Measurements from ENCODE around the gene ZNF831.

Gene ZNF831

GRCh38 chr20:59154317-59155013 lies 9.2 kb upstream of the ZNF831 start:
- Histone ChIP-seq H3K27ac (ENCODE audit: low read length, poor library complexity, severe bottlenecking) (no peak overlapping the region), H4K8ac (ENCODE audit: low read length) (no peak overlapping the region), H3K4me3 (ENCODE audit: insufficient read depth in 1 of 2, low read depth in 1 of 2, low read length in 2 of 2) (no peak overlapping the region), H2AK5ac (ENCODE audit: low read length, severe bottlenecking) (no peak overlapping the region), H3K4me1 (ENCODE audit: control insufficient read depth, insufficient read depth, low read depth, low read length) (no peaks in the 10 kb centered on the region), H3K4me2 (ENCODE audit: low read length, poor library complexity, severe bottlenecking) (no peak overlapping the region), H3K27me3 (ENCODE audit: control insufficient read depth in 1 of 2, insufficient read depth in 1 of 2, low read length in 2 of 2) (peaks cover 0 to 22% of the 10 kb centered on the region in 2 experiments), H3K23ac (ENCODE audit: low read length in 2 of 2) (no peak overlapping the region), H3K14ac (ENCODE audit: low read length in 2 of 2) (no peak overlapping the region), H4K91ac (ENCODE audit: low read length) (no peak overlapping the region), H2BK120ac (ENCODE audit: low read depth, low read length) (no peak overlapping the region), H2AFZ (ENCODE audit: low read depth, low read length) (no peak overlapping the region), H2BK5ac (ENCODE audit: low read depth, low read length, poor library complexity, severe bottlenecking) (no peak overlapping the region), H3K4ac (ENCODE audit: low read depth in 1 of 2, low read length in 2 of 2) (no peak overlapping the region), H3K79me1 (replicated peaks; ENCODE audit: low read length, poor library complexity, severe bottlenecking) (no peaks in the 10 kb centered on the region), H2BK12ac (ENCODE audit: low read length in 2 of 2) (no peak overlapping the region), H2BK15ac (ENCODE audit: low read depth, poor library complexity, severe bottlenecking) (no peak overlapping the region), H3K9ac (ENCODE audit: low read length) (no peak overlapping the region), H3K18ac (ENCODE audit: low read depth in 1 of 2, low read length in 2 of 2) (no peak overlapping the region), H3K9me3 (ENCODE audit: control insufficient read depth, low read length) (no peaks in the 10 kb centered on the region), H3K36me3 (ENCODE audit: control insufficient read depth in 1 of 2, insufficient read depth in 2 of 2, low read depth in 1 of 2, low read length in 2 of 2) (no peaks in the 10 kb centered on the region)
- DNase-seq: no peak
- WGBS: 77% methylated on average over 17 of the region's 17 CpGs

- no peak for DNase-seq
- no peaks in the 10 kb centered on the region for H3K4me1 ChIP-seq (ENCODE audit: control insufficient read depth, insufficient read depth, low read depth, low read length)
- no peak overlapping the region for H2BK15ac ChIP-seq (ENCODE audit: low read depth, poor library complexity, severe bottlenecking)
- H2BK120ac ChIP-seq (ENCODE audit: low read depth, low read length): no peak overlapping the region
- no peak overlapping the region for H4K91ac ChIP-seq (ENCODE audit: low read length)
- H3K9ac ChIP-seq (ENCODE audit: low read length): no peak overlapping the region
- no peak overlapping the region for H2AK5ac ChIP-seq (ENCODE audit: low read length, severe bottlenecking)
- no peak overlapping the region for H3K18ac ChIP-seq (ENCODE audit: low read depth in 1 of 2, low read length in 2 of 2)
- H2BK12ac ChIP-seq (ENCODE audit: low read length in 2 of 2): no peak overlapping the region
- H3K27ac ChIP-seq (ENCODE audit: low read length, poor library complexity, severe bottlenecking): no peak overlapping the region
- H2BK5ac ChIP-seq (ENCODE audit: low read depth, low read length, poor library complexity, severe bottlenecking): no peak overlapping the region
- no peaks in the 10 kb centered on the region for H3K36me3 ChIP-seq (ENCODE audit: control insufficient read depth in 1 of 2, insufficient read depth in 2 of 2, low read depth in 1 of 2, low read length in 2 of 2)
- peaks cover 0 to 33% of the 10 kb centered on the region in 2 experiments for H3K27me3 ChIP-seq (ENCODE audit: control insufficient read depth in 1 of 2, insufficient read depth in 1 of 2, low read length in 2 of 2)
- no peaks in the 10 kb centered on the region for H3K79me1 ChIP-seq (replicated peaks; ENCODE audit: low read length, poor library complexity, severe bottlenecking)
- no peak overlapping the region for H3K4ac ChIP-seq (ENCODE audit: low read depth in 1 of 2, low read length in 2 of 2)
- H3K4me3 ChIP-seq (ENCODE audit: insufficient read depth in 1 of 2, low read depth in 1 of 2, low read length in 2 of 2): no peak overlapping the region
- no peak overlapping the region for H3K14ac ChIP-seq (ENCODE audit: low read length in 2 of 2)
- no peak overlapping the region for H2AFZ ChIP-seq (ENCODE audit: low read depth, low read length)
- H3K9me3 ChIP-seq (ENCODE audit: control insufficient read depth, low read length): no peaks in the 10 kb centered on the region
- WGBS: 84% methylated on average over 5 of the region's 6 CpGs
- H4K8ac ChIP-seq (ENCODE audit: low read length): no peak overlapping the region
- no peak overlapping the region for H3K4me2 ChIP-seq (ENCODE audit: low read length, poor library complexity, severe bottlenecking)
- H3K23ac ChIP-seq (ENCODE audit: low read length in 2 of 2): no peak overlapping the region
Measured at GRCh38 chr20:59157064-59157463, 6.6 kb upstream of the ZNF831 start.

GRCh38 chr20:59157531-59157930 lies 6.1 kb upstream of the ZNF831 start:
- H2BK120ac ChIP-seq (ENCODE audit: low read depth, low read length): no peak overlapping the region
- H4K91ac ChIP-seq (ENCODE audit: low read length): no peak overlapping the region
- H3K36me3 ChIP-seq (ENCODE audit: control insufficient read depth in 1 of 2, insufficient read depth in 2 of 2, low read depth in 1 of 2, low read length in 2 of 2): no peaks in the 10 kb centered on the region
- no peak overlapping the region for H4K8ac ChIP-seq (ENCODE audit: low read length)
- H2BK5ac ChIP-seq (ENCODE audit: low read depth, low read length, poor library complexity, severe bottlenecking): no peak overlapping the region
- H3K14ac ChIP-seq (ENCODE audit: low read length in 2 of 2): no peak overlapping the region
- no peak overlapping the region for H2BK15ac ChIP-seq (ENCODE audit: low read depth, poor library complexity, severe bottlenecking)
- H3K4me1 ChIP-seq (ENCODE audit: control insufficient read depth, insufficient read depth, low read depth, low read length): no peaks in the 10 kb centered on the region
- H3K79me1 ChIP-seq (replicated peaks; ENCODE audit: low read length, poor library complexity, severe bottlenecking): no peaks in the 10 kb centered on the region
- no peak overlapping the region for H2AFZ ChIP-seq (ENCODE audit: low read depth, low read length)
- H2AK5ac ChIP-seq (ENCODE audit: low read length, severe bottlenecking): no peak overlapping the region
- no peak overlapping the region for H3K4me2 ChIP-seq (ENCODE audit: low read length, poor library complexity, severe bottlenecking)
- no peak overlapping the region for H3K4me3 ChIP-seq (ENCODE audit: insufficient read depth in 1 of 2, low read depth in 1 of 2, low read length in 2 of 2)
- DNase-seq: no peak
- no peak overlapping the region for H3K27ac ChIP-seq (ENCODE audit: low read length, poor library complexity, severe bottlenecking)
- H3K4ac ChIP-seq (ENCODE audit: low read depth in 1 of 2, low read length in 2 of 2): no peak overlapping the region
- no peak overlapping the region for H2BK12ac ChIP-seq (ENCODE audit: low read length in 2 of 2)
- no peak overlapping the region for H3K18ac ChIP-seq (ENCODE audit: low read depth in 1 of 2, low read length in 2 of 2)
- H3K23ac ChIP-seq (ENCODE audit: low read length in 2 of 2): no peak overlapping the region
- H3K27me3 ChIP-seq (ENCODE audit: control insufficient read depth in 1 of 2, insufficient read depth in 1 of 2, low read length in 2 of 2): peaks cover 0 to 33% of the 10 kb centered on the region in 2 experiments
- H3K9me3 ChIP-seq (ENCODE audit: control insufficient read depth, low read length): no peaks in the 10 kb centered on the region
- H3K9ac ChIP-seq (ENCODE audit: low read length): no peak overlapping the region

GRCh38 chr20:59157961-59158541 lies 5.6 kb upstream of the ZNF831 start:
- Histone ChIP-seq H3K36me3 (ENCODE audit: control insufficient read depth in 1 of 2, insufficient read depth in 2 of 2, low read depth in 1 of 2, low read length in 2 of 2) (no peaks in the 10 kb centered on the region), H3K27me3 (ENCODE audit: control insufficient read depth in 1 of 2, insufficient read depth in 1 of 2, low read length in 2 of 2) (peaks cover 0 to 33% of the 10 kb centered on the region in 2 experiments), H3K27ac (ENCODE audit: low read length, poor library complexity, severe bottlenecking) (no peak overlapping the region), H4K8ac (ENCODE audit: low read length) (no peak overlapping the region), H3K4me2 (ENCODE audit: low read length, poor library complexity, severe bottlenecking) (no peak overlapping the region), H2BK120ac (ENCODE audit: low read depth, low read length) (no peak overlapping the region), H3K18ac (ENCODE audit: low read depth in 1 of 2, low read length in 2 of 2) (no peak overlapping the region), H3K4me3 (ENCODE audit: insufficient read depth in 1 of 2, low read depth in 1 of 2, low read length in 2 of 2) (no peak overlapping the region), H2AFZ (ENCODE audit: low read depth, low read length) (no peak overlapping the region), H3K23ac (ENCODE audit: low read length in 2 of 2) (no peak overlapping the region), H2BK15ac (ENCODE audit: low read depth, poor library complexity, severe bottlenecking) (no peak overlapping the region), H3K14ac (ENCODE audit: low read length in 2 of 2) (no peak overlapping the region), H3K9me3 (ENCODE audit: control insufficient read depth, low read length) (no peaks in the 10 kb centered on the region), H4K91ac (ENCODE audit: low read length) (no peak overlapping the region), H3K4me1 (ENCODE audit: control insufficient read depth, insufficient read depth, low read depth, low read length) (no peaks in the 10 kb centered on the region), H3K4ac (ENCODE audit: low read depth in 1 of 2, low read length in 2 of 2) (no peak overlapping the region), H2AK5ac (ENCODE audit: low read length, severe bottlenecking) (no peak overlapping the region), H3K79me1 (replicated peaks; ENCODE audit: low read length, poor library complexity, severe bottlenecking) (no peaks in the 10 kb centered on the region), H3K9ac (ENCODE audit: low read length) (no peak overlapping the region), H2BK5ac (ENCODE audit: low read depth, low read length, poor library complexity, severe bottlenecking) (no peak overlapping the region), H2BK12ac (ENCODE audit: low read length in 2 of 2) (no peak overlapping the region)
- DNase-seq: no peak
- WGBS: 66% methylated on average over 12 of the region's 12 CpGs
